HG03354 (cell line): ENCODE data around the gene KRT5.

Source experiments
- ATAC-seq: cut with Tn5 transposase; IDR thresholded peaks from one replicate; pipeline ENCODE4 v1.9.1; 2021; ENCODE audit warnings: mild to moderate bottlenecking; ENCODE audit not compliant: unreplicated experiment, poor library complexity, severe bottlenecking

KRT5 gene

GRCh38 chr12:52539083-52539820 is 19.1 kb upstream of the KRT5 start:
- ATAC-seq: no peak

DNA sequence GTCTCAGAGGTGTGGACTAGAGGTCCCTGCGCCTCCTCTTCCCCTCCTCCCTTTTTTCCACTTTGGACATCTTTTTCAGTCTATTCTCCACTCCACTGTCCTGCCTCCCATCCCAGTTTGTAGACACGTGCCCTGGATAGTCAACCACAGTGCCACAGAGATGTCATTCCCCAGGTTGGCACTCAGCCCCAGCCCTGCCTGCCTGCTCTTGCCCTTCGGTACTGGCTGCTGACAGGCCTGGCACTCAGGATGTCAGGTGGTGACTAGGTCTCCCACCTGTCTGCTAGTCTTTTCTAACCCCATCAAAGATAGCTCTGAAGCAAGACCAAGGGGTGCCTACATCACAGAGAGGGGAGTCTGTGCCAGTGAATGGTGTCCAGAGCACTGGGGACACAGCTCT is 16.9 kb upstream of the KRT5 start:
- no peak for ATAC-seq

GRCh38 chr12:52535574-52535973 is 15.4 kb upstream of the KRT5 start:
- no peak for ATAC-seq

DNA sequence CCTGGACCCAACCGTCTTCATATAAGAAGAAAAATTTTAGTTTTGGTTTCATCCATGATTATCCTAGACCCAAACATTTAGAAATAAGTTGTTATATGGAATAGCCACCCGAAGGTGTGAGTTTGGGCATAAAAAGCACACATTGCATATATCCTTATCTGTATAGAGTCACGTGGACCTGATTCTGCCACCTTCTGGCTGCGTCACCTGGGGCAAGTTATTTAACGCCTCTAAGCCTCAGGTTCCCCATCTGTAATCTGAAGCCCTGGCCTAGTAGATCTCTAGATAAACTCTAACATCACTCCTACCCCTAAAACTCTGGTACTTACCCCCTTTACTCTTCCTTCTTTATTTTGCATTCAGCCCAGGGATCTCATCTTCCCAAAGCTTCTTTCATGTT is 14.3 kb upstream of the KRT5 start:
- ATAC-seq: no peak

- ATAC-seq: no peak
These were observed 13.7 kb upstream of the KRT5 start for GRCh38 chr12:52533686-52534470.

DNA sequence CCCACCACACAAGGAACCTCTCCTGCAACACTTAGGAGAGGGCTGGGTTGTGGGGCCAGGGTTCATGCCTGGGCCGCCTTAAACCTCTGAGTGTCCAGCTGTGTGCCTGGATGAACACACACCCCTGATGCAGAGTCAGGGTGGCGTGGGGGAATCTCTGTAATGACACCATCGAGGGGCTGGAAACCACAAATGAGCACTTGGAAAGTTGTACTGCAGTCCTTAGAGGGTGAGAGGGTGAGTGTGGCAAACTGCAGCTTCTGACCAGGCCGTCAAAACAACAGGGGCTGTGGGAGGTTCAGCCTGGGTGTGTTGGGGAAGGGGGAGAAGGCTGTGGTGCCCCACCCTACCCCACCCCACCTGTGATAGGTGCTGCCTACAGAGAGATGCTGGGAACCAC is 12.4 kb upstream of the KRT5 start:
- no peak for ATAC-seq

GRCh38 chr12:52531566-52532300 is 11.5 kb upstream of the KRT5 start:
- ATAC-seq: no peak

DNA sequence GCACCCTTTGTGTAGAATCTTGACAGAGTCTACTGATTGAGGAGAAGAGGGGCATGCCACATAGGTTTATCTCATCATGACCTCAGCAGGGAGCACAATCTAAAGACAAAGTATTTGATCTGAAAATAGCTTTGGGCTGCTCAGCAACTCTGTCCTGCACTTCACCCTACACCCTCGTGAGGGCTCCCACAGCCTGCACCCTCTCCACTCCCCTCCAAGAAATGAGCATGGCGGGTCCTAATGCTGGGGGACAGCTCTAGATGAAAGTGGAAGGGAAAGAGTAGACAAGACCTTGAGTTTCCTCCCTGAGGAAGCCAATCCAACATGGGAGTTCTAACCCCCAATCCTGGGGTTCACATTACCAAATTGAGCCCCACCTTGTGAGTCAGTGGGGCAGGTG is 10.7 kb upstream of the KRT5 start:
- ATAC-seq: no peak

- no peak for ATAC-seq
These were observed 10.2 kb upstream of the KRT5 start for GRCh38 chr12:52530366-52530765.

DNA sequence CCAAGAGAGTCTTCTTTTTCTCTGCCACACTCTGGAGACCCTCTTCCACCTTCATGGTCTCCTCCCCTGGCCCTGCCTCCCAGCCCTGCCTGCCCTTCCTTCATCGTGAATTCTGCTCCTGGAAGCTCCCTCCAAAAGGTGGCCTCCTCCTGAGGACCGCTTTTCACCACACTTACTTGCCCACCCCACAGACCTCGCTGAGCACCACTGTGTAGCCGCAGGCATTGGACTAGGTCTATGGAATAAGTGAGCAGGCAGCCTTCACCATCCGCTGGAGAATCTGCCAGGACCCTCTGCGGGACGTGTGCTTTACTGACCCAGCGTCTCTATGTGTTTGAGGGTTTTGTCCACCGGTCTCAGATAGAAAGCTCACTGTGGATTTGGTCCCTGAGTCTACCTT is 9.7 kb upstream of the KRT5 start:
- ATAC-seq: no peak

DNA sequence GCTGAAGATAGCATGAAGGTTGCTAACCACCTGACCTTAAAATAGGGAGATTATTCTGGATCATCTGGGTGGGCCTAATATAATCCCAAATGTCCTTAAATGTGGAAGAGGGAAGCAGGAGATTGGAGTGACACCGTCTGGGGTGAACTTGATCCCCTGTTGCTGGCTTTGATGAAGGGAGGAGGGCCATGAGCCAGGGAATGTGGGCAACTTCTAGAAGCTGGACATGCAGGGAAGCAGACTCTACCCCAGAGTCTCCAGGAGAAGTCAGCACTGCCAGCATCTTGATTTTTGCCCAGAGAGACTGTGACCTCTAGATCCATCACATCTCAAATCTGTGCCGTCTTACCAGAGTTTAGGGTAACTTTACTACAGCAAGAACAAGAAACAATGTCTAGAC is 9.2 kb upstream of the KRT5 start:
- ATAC-seq: no peak

DNA sequence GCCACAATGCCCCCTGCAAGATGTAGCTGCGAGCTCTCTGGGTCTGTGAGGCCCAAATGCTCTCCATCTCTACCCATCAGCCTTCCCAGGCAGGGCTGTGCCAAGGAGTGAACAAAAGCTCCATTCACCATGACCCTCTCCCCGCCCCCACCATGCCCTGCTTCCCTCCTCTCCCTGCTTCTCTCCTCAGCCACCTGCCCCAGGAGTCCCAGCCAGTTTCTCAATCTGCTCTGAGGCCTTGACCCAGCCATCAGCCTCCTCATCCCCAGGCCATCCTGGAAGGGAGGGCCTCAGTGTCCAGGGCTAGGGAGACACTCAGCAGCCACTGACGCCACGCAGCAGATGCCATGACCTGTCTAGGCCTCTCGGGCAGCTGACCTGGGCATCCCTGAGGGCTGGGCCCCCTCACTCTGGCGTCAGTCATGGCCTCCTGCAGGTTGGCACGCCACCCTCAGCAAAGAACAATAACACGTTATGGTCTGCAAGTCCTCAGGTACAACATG is 8.5 kb upstream of the KRT5 start:
- ATAC-seq: no peak

DNA sequence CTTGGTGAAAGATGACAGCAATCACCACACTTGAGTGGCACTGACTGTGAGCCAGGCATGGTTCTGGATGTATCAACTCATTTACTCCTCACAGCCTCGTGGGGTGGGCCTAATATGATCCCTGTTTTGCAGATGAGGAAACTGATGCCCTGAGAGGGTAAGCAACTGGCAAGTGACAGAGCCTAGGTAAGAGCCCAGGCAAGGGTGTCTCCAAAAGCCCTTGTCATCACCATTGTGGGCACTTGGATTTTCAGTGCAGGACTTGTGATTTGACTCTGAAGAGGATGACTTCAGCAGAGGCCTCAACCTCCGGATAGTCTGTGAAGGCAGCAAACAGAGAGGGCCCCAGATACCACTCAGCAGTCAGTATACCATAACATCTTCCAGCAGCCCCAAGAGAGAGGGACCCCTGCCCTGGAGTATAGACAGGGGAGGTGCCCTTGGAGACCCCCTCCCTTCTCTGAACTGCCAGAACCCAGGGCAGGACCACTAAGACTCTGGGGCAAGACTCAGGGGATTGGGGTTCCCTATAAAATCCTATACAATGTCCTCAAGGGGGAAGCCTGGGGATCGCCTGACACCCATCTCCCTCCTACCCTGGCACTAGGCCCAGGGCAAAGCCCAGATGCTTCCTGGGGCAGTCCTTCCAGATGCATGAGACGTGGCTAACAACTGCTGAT is 7.1 kb upstream of the KRT5 start:
- no peak for ATAC-seq

DNA sequence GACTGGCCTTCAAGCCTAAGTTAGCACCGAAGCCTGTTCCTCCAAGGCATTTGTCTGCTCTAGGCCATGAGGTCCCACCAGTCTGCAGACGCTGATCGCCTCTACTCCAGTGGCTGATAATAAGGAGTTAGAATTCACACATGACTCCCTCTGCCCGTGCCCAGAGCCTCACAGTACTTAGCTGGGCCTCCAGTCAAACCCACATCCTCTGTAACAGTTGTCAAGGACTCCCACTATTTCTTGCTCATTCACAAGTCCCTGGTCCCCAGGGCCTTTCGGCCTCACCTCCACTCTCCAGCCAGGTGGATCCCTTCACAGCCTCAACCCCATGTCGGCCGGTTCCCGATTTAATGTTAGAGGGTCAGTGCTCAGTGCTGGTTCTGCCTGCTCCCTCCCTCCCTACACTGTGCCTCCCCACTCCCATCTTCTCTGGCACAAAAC is 6.3 kb upstream of the KRT5 start:
- ATAC-seq: no peak

DNA sequence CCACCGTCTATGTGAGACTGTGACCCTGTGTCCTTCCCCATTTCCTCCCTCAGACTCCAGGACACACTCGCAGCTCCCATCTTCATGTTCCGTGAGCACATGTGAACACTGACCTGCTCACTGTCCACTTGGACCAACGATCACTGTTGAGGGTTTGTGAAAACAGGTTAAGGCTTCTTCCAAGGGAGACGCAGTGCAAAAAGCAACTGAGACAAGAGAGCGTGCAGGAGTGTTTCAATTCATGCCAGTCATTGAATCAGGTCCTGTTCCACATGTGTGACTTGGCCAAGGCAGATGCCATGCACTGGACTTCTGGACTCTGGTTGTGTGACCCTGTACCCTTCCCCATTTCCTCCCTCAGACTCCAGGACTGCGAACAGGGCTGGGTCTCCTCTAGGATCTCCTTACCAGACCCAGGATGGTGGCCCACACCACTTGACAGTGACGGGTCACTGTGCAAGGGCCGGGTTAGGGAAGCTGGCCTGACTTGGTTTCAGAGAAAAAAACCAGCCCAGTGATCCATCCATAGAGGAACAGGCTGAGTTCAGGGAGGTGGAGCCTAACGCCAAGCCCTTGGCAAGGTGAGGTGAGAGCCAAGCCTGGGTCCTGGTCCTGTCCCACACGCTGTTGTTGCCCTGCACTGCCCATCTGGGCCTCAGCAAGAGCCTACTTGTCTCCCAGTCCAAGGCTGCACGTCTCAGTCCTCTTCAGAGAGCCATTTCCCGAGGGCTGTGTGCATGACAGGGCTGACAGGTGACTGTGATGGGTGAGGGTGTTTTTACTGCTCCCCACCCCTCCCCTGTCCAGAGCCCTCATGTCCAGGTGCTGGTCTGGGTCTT is 5.7 kb upstream of the KRT5 start:
- ATAC-seq: no peak

DNA sequence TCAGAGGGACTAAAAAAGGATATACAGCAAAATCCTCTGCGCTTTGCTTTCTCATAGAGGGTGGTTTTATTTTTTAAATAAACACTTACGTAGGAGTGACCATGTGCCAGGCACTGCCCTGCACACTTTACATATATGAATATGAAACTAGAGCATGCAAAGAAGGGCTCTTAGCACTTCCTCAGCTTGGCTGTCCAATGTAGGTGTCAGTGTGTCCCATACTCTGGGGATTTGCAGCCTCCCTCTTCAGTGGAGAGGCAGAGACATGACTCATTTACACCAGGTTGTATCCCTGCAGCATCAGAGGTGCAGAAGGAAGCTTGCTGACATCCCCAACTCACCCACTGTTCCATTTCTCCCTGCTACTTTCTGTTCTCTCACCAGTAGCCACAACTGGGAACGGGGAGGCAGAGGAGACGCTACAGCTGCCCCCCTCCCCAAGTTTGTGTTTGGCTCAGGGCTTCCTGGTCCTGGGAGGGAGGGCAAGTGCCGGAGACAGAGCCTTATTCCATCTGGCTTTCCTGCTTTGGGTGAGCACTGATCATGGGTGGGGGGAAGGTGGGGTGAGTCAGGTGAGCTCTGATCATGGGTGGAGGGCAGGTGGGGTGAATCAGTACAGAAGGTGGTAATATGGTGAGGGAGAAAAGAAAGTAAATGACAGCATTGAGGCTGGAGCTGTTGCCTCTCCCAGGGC is 4.9 kb upstream of the KRT5 start:
- no peak for ATAC-seq

DNA sequence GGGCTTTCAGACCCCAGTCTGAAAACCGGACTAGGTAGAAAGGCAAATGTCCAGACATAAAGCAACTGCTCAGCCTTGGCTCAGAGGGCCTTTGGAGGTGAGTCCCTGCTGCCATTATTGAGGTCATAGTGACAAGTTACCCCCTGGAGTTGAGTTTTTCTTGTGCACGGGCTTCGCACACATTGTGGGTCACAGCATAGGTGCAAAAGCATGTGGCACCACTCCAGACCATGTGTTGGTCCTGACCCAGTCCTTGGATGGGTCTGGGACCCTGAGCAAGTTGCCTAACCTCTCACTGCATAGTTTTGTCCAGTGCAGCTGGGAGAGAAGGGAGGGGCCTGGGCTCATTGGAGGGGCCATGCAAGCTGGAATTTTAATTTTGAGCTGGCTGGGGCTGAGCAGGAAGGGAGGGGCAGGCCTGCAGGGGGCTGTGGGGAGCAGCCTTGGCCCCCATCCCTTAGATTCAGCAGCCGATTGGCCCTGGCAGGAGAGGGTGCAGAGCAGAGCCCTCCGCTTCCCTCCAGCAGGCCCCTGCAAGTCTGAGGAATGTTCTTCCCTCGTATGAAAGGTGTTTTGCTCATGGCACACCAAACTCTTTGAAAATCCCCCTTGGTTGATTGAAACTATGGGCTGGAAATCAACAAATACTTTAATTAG is 4.2 kb upstream of the KRT5 start:
- no peak for ATAC-seq

- no peak for ATAC-seq
These were observed 3.6 kb upstream of the KRT5 start for GRCh38 chr12:52523824-52524223.
